ENCODE data around the gene LIPM.

The LIPM gene

GRCh38 chr10:88786032-88786770 is 16.3 kb upstream of the LIPM start:
- TF ChIP-seq, protein P1, sequence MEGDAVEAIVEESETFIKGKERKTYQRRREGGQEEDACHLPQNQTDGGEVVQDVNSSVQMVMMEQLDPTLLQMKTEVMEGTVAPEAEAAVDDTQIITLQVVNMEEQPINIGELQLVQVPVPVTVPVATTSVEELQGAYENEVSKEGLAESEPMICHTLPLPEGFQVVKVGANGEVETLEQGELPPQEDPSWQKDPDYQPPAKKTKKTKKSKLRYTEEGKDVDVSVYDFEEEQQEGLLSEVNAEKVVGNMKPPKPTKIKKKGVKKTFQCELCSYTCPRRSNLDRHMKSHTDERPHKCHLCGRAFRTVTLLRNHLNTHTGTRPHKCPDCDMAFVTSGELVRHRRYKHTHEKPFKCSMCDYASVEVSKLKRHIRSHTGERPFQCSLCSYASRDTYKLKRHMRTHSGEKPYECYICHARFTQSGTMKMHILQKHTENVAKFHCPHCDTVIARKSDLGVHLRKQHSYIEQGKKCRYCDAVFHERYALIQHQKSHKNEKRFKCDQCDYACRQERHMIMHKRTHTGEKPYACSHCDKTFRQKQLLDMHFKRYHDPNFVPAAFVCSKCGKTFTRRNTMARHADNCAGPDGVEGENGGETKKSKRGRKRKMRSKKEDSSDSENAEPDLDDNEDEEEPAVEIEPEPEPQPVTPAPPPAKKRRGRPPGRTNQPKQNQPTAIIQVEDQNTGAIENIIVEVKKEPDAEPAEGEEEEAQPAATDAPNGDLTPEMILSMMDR (IDR thresholded peaks at IDR 0.05; ENCODE audit: extremely low read depth, missing control alignments): no peak
- DNase-seq (ENCODE audit: low spot score): no peak

- TF ChIP-seq, protein P1 (IDR thresholded peaks at IDR 0.05; ENCODE audit: extremely low read depth, missing control alignments): no peak
- no peak for DNase-seq (ENCODE audit: low spot score)
Measured at GRCh38 chr10:88787463-88787862, 15.1 kb upstream of the LIPM start.

- DNase-seq (ENCODE audit: low spot score): no peak
- TF ChIP-seq, protein P1 (IDR thresholded peaks at IDR 0.05; ENCODE audit: extremely low read depth, missing control alignments): no peak
Measured at GRCh38 chr10:88788924-88789323, 13.6 kb upstream of the LIPM start.

DNA sequence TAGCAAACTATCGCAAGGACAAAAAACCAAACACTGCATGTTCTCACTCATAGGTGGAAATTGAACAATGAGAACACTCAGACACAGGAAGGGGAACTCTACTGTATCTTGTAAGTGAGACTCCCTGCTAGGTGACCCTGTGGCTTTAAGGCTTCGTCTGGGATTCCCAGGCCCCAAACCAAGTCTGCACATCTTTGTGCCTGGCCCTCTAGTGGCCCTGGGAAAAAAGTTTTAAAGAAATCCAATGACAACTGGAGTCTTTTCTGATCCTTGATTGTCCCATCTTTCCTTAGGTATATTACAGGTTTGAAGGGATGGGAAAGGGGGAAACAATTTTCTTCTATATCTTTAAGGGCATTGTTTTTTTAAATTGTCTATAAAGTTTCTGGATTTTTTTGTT is 10.6 kb upstream of the LIPM start:
- TF ChIP-seq, protein P1 (IDR thresholded peaks at IDR 0.05; ENCODE audit: extremely low read depth, missing control alignments): no peak
- DNase-seq (ENCODE audit: low spot score): peak; percentile 27

GRCh38 chr10:88792661-88793060 is 9.9 kb upstream of the LIPM start:
- TF ChIP-seq, protein P1 (IDR thresholded peaks at IDR 0.05; ENCODE audit: extremely low read depth, missing control alignments): no peak
- DNase-seq (ENCODE audit: low spot score): no peak

GRCh38 chr10:88793712-88794299 is 8.7 kb upstream of the LIPM start:
- peak; percentile 39 for DNase-seq (ENCODE audit: low spot score)
- TF ChIP-seq, protein P1 (IDR thresholded peaks at IDR 0.05; ENCODE audit: extremely low read depth, missing control alignments): no peak

DNA sequence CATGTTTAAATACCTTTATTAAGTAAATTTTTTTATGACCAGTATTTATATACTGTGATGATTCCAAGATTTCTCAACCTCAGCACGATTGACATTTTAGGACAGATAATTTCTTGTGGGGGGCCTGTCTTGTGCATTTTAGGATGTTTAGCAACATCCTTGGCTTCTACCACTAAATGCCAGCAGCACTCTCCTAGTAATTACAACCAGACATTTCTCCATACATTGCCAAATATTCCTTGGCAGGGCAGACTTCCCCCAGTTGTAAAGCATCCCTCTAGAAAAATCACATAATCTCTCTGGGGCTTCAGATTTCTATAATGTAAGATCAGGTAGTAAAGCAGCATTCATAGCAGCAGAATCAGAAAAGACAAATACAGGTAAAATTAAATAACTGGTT is 7.8 kb upstream of the LIPM start:
- no peak for DNase-seq (ENCODE audit: low spot score)
- TF ChIP-seq, protein P1 (IDR thresholded peaks at IDR 0.05; ENCODE audit: extremely low read depth, missing control alignments): no peak

Measured in GM20000 (cell line).